ENCODE results near the gene ASMTL.
"Not testable (repeated sequence)": the region's sequence is repeated elsewhere in the genome, so short reads cannot be mapped to it uniquely, and the experiment has no call there.

ASMTL gene

GRCh38 chrX:1481636-1482529 is 29.2 kb upstream of the ASMTL start:
- DNase-seq, result no peak

- no peak for DNase-seq
These were observed 27.5 kb upstream of the ASMTL start for GRCh38 chrX:1480082-1480785.

- no peak for DNase-seq
These were observed 25.2 kb upstream of the ASMTL start for GRCh38 chrX:1477801-1478458.

- no peak for DNase-seq
These were observed 24.5 kb upstream of the ASMTL start for GRCh38 chrX:1477229-1477628.

- no peak for DNase-seq
These were observed 24.0 kb upstream of the ASMTL start for GRCh38 chrX:1476682-1477081.

- DNase-seq, result no peak
These were observed 23.2 kb upstream of the ASMTL start for GRCh38 chrX:1475881-1476280.

- DNase-seq, result no peak
These were observed 22.8 kb upstream of the ASMTL start for GRCh38 chrX:1475481-1475880.

- DNase-seq, result not testable (repeated sequence)
These were observed 21.9 kb upstream of the ASMTL start for GRCh38 chrX:1474593-1474992.

GRCh38 chrX:1472975-1473374 is 20.3 kb upstream of the ASMTL start:
- DNase-seq, result no peak

GRCh38 chrX:1468250-1468772 is 15.6 kb upstream of the ASMTL start:
- DNase-seq, result no peak

GRCh38 chrX:1466971-1467561 is 14.4 kb upstream of the ASMTL start:
- no peak for DNase-seq

GRCh38 chrX:1466232-1466661 is 13.5 kb upstream of the ASMTL start:
- DNase-seq, result no peak

GRCh38 chrX:1465286-1466231 is 12.8 kb upstream of the ASMTL start:
- DNase-seq, result no peak

- no peak for DNase-seq
These were observed 12.2 kb upstream of the ASMTL start for GRCh38 chrX:1464971-1465285.

GRCh38 chrX:1464041-1464970 is 11.6 kb upstream of the ASMTL start:
- DNase-seq, result no peak

- no peak for DNase-seq
These were observed 10.9 kb upstream of the ASMTL start for GRCh38 chrX:1463581-1463980.

GRCh38 chrX:1462596-1463251 is 10.0 kb upstream of the ASMTL start:
- no peak for DNase-seq

- DNase-seq, result no peak
These were observed 9.4 kb upstream of the ASMTL start for GRCh38 chrX:1462110-1462509.

- no peak for DNase-seq
These were observed 3.2 kb upstream of the ASMTL start for GRCh38 chrX:1455948-1456280.
